Karpas-422 (cell line): ENCODE measurements around the gene FGF5. TPM values are rescaled to one million over a fixed set of nuclear protein-coding genes. Genes with fewer than 3 reads are reported as not detected.

Experiments used
- DNase-seq: peaks from one replicate; pipeline ENCODE4 v3.0.0-alpha.2; 2015
- H2AFZ ChIP-seq: fragments of 200-600 bp; sonication (generic); 2 replicates; pipeline ENCODE4 v1.6.1; 2014; ENCODE audit warnings: antibody characterized with exemption, low read length, mixed read lengths
- H3K27ac ChIP-seq: fragments of 200-600 bp; sonication (generic); 2 replicates; pipeline ENCODE4 v1.5.1; 2014; ENCODE audit warnings: mild to moderate bottlenecking, low read length, moderate library complexity
- H3K27me3 ChIP-seq: fragments of 200-600 bp; sonication (generic); 2 replicates; pipeline ENCODE4 v1.6.1; 2014; ENCODE audit warnings: low read length, mixed read lengths
- H3K36me3 ChIP-seq: fragments of 200-600 bp; sonication (generic); 2 replicates; pipeline ENCODE4 v1.6.1; 2014; ENCODE audit warnings: low read length, mixed read lengths; ENCODE audit not compliant: insufficient read depth
- H3K4me1 ChIP-seq: fragments of 200-600 bp; sonication (generic); 2 replicates; pipeline ENCODE4 v1.6.1; 2014; ENCODE audit warnings: mild to moderate bottlenecking, low read length, mixed read lengths
- H3K4me2 ChIP-seq: fragments of 200-600 bp; sonication (generic); 2 replicates; pipeline ENCODE4 v1.6.1; 2014; ENCODE audit warnings: low read length, low read depth, mild to moderate bottlenecking; ENCODE audit not compliant: poor library complexity, severe bottlenecking
- H3K4me3 ChIP-seq: fragments of 200-600 bp; sonication (generic); 2 replicates; pipeline ENCODE4 v1.5.1; 2014; ENCODE audit warnings: mild to moderate bottlenecking, antibody characterized with exemption, low read length, mixed read lengths
- H3K79me2 ChIP-seq: fragments of 200-600 bp; sonication (generic); 2 replicates; pipeline ENCODE4 v1.6.1; 2014; ENCODE audit warnings: mild to moderate bottlenecking, low read length, mixed read lengths
- H3K9ac ChIP-seq: fragments of 200-600 bp; sonication (generic); 2 replicates; pipeline ENCODE4 v1.6.0; 2014; ENCODE audit warnings: low read length
- H3K9me2 ChIP-seq: fragments of 200-600 bp; sonication (generic), shearing (Covaris generic); replicated peaks from 2 replicates; pipeline ENCODE4 v1.6.0; 2014; ENCODE audit warnings: mild to moderate bottlenecking, low read length, moderate library complexity; ENCODE audit not compliant: insufficient read depth
- H3K9me3 ChIP-seq: fragments of 300-700, 200-600 bp; sonication (generic); 2 replicates; pipeline ENCODE4 v1.6.1; 2014; ENCODE audit warnings: low read length, mixed read lengths
- H4K20me1 ChIP-seq: fragments of 200-600 bp; sonication (generic); 2 replicates; pipeline ENCODE4 v1.6.1; 2014; ENCODE audit warnings: mild to moderate bottlenecking, antibody characterized with exemption, low read length, low read depth; ENCODE audit not compliant: insufficient read depth
- total RNA-seq: library from RNA; depleted of rRNA; stranded (reverse); fragments of >200 nt; shearing (Covaris generic); gene quantifications from 2 replicates; pipeline ENCODE4 v1.2.3, GENCODE V29; 2014; ENCODE audit warnings: low replicate concordance

Gene FGF5
- total RNA-seq, 1 experiment from 2014 or later: not detected

GRCh38 chr4:80321341-80321740, 54.9 kb downstream of the FGF5 start:
- H3K9me3 ChIP-seq: no peaks in the 10 kb centered on the region
- H3K36me3 ChIP-seq: no peaks in the 10 kb centered on the region
- no peaks in the 10 kb centered on the region for H3K9me2 ChIP-seq
- no peak overlapping the region for H3K4me3 ChIP-seq
- no peaks in the 10 kb centered on the region for H3K4me1 ChIP-seq
- H3K27me3 ChIP-seq: no peaks in the 10 kb centered on the region
- DNase-seq: no peak
- H3K4me2 ChIP-seq: no peak overlapping the region
- H3K27ac ChIP-seq: no peak overlapping the region
- H3K9ac ChIP-seq: no peak overlapping the region
- H4K20me1 ChIP-seq: no peaks in the 10 kb centered on the region
- H2AFZ ChIP-seq: no peak overlapping the region
- no peaks in the 10 kb centered on the region for H3K79me2 ChIP-seq

GRCh38 chr4:80321776-80322175, 55.3 kb downstream of the FGF5 start:
- no peaks in the 10 kb centered on the region for H3K36me3 ChIP-seq
- H3K9me3 ChIP-seq: no peaks in the 10 kb centered on the region
- no peak for DNase-seq
- no peak overlapping the region for H3K27ac ChIP-seq
- H2AFZ ChIP-seq: no peak overlapping the region
- no peaks in the 10 kb centered on the region for H3K9me2 ChIP-seq
- no peaks in the 10 kb centered on the region for H3K27me3 ChIP-seq
- H3K79me2 ChIP-seq: no peaks in the 10 kb centered on the region
- H3K4me3 ChIP-seq: no peak overlapping the region
- H4K20me1 ChIP-seq: no peaks in the 10 kb centered on the region
- no peaks in the 10 kb centered on the region for H3K4me1 ChIP-seq
- no peak overlapping the region for H3K9ac ChIP-seq
- no peak overlapping the region for H3K4me2 ChIP-seq

GRCh38 chr4:80322716-80323115, 56.3 kb downstream of the FGF5 start:
- no peaks in the 10 kb centered on the region for H3K27me3 ChIP-seq
- H3K4me1 ChIP-seq: no peaks in the 10 kb centered on the region
- H3K4me2 ChIP-seq: no peak overlapping the region
- no peak overlapping the region for H2AFZ ChIP-seq
- H3K9me2 ChIP-seq: no peaks in the 10 kb centered on the region
- no peaks in the 10 kb centered on the region for H4K20me1 ChIP-seq
- H3K4me3 ChIP-seq: no peak overlapping the region
- H3K27ac ChIP-seq: no peak overlapping the region
- no peaks in the 10 kb centered on the region for H3K36me3 ChIP-seq
- no peak overlapping the region for H3K9ac ChIP-seq
- no peaks in the 10 kb centered on the region for H3K79me2 ChIP-seq
- H3K9me3 ChIP-seq: no peaks in the 10 kb centered on the region
- no peak for DNase-seq

- H3K27ac ChIP-seq: no peak overlapping the region
- H3K9ac ChIP-seq: no peak overlapping the region
- DNase-seq: no peak
Measured at GRCh38 chr4:80324171-80324570, 57.7 kb downstream of the FGF5 start.

GRCh38 chr4:80331693-80332092, 65.2 kb downstream of the FGF5 start:
- Histone ChIP-seq H3K4me2 (no peak overlapping the region), H3K27me3 (no peaks in the 10 kb centered on the region), H3K4me3 (no peak overlapping the region), H3K9me3 (no peaks in the 10 kb centered on the region), H3K9ac (no peak overlapping the region), H3K27ac (no peak overlapping the region), H3K4me1 (peaks cover 6% of the 10 kb centered on the region), H2AFZ (no peak overlapping the region), H3K36me3 (no peaks in the 10 kb centered on the region), H4K20me1 (no peaks in the 10 kb centered on the region), H3K9me2 (no peaks in the 10 kb centered on the region), H3K79me2 (no peaks in the 10 kb centered on the region)
- no peak for DNase-seq

More at GRCh38 chr4:80324171-80324570, 57.7 kb downstream of the FGF5 start:
- H3K4me1 ChIP-seq: no peaks in the 10 kb centered on the region
- H2AFZ ChIP-seq: no peak overlapping the region
- H3K27me3 ChIP-seq: no peaks in the 10 kb centered on the region
- no peak overlapping the region for H3K4me2 ChIP-seq
- H3K4me3 ChIP-seq: no peak overlapping the region
- H3K79me2 ChIP-seq: no peaks in the 10 kb centered on the region
- no peaks in the 10 kb centered on the region for H3K36me3 ChIP-seq
- no peaks in the 10 kb centered on the region for H3K9me3 ChIP-seq
- no peaks in the 10 kb centered on the region for H4K20me1 ChIP-seq
- no peaks in the 10 kb centered on the region for H3K9me2 ChIP-seq

GRCh38 chr4:80333121-80333520, 66.7 kb downstream of the FGF5 start:
- Histone ChIP-seq H3K9me2 (no peaks in the 10 kb centered on the region), H3K4me3 (no peak overlapping the region), H4K20me1 (no peaks in the 10 kb centered on the region), H3K4me1 (peaks cover 6% of the 10 kb centered on the region), H3K27me3 (no peaks in the 10 kb centered on the region), H3K9ac (no peak overlapping the region), H2AFZ (no peak overlapping the region), H3K4me2 (no peak overlapping the region), H3K27ac (no peak overlapping the region), H3K36me3 (no peaks in the 10 kb centered on the region), H3K79me2 (no peaks in the 10 kb centered on the region), H3K9me3 (no peaks in the 10 kb centered on the region)
- no peak for DNase-seq

GRCh38 chr4:80334568-80334967, 68.1 kb downstream of the FGF5 start:
- DNase-seq: no peak
- H3K36me3 ChIP-seq: no peaks in the 10 kb centered on the region
- no peak overlapping the region for H3K9ac ChIP-seq
- H3K4me1 ChIP-seq: peaks cover 6% of the 10 kb centered on the region
- H4K20me1 ChIP-seq: no peaks in the 10 kb centered on the region
- no peaks in the 10 kb centered on the region for H3K9me2 ChIP-seq
- no peak overlapping the region for H3K4me3 ChIP-seq
- H3K9me3 ChIP-seq: no peaks in the 10 kb centered on the region
- no peaks in the 10 kb centered on the region for H3K79me2 ChIP-seq
- H3K27me3 ChIP-seq: no peaks in the 10 kb centered on the region
- no peak overlapping the region for H2AFZ ChIP-seq
- H3K27ac ChIP-seq: no peak overlapping the region
- H3K4me2 ChIP-seq: no peak overlapping the region

- no peaks in the 10 kb centered on the region for H3K36me3 ChIP-seq
- H3K27me3 ChIP-seq: no peaks in the 10 kb centered on the region
- H3K4me2 ChIP-seq: peak overlapping the region; percentile 56
- no peak for DNase-seq
- no peak overlapping the region for H3K27ac ChIP-seq
- H3K79me2 ChIP-seq: no peaks in the 10 kb centered on the region
- no peaks in the 10 kb centered on the region for H3K9me3 ChIP-seq
- peak overlapping the region; percentile 49 for H2AFZ ChIP-seq
- H3K9ac ChIP-seq: peak overlapping the region; percentile 37; the same call in 1 of the 2 replicates
- H4K20me1 ChIP-seq: no peaks in the 10 kb centered on the region
- peaks cover 6% of the 10 kb centered on the region for H3K4me1 ChIP-seq
- no peaks in the 10 kb centered on the region for H3K9me2 ChIP-seq
- H3K4me3 ChIP-seq: peak overlapping the region; percentile 59
Measured at GRCh38 chr4:80335226-80335553, 68.7 kb downstream of the FGF5 start.
